ENCODE data around the gene TMEM150A.
"Not testable (repeated sequence)": the region's sequence is repeated elsewhere in the genome, so short reads cannot be mapped to it uniquely, and the experiment has no call there.

The TMEM150A gene

GRCh38 chr2:85611705-85612587 is 9.4 kb upstream of the TMEM150A start, which contains the start of gene C2orf68:
TSS of gene C2orf68 (minus strand) at chr2:85612066. CDS start at chr2:85611984, 82 bp downstream.
- peak; percentile 71 for DNase-seq (ENCODE audit: low read depth)

GRCh38 chr2:85611217-85611704 is 8.8 kb upstream of the TMEM150A start:
- no peak for DNase-seq (ENCODE audit: low read depth)

- DNase-seq (ENCODE audit: low read depth) = no peak
These were observed 5.0 kb upstream of the TMEM150A start for GRCh38 chr2:85607268-85608215.

GRCh38 chr2:85606116-85606455 is 3.6 kb upstream of the TMEM150A start:
- DNase-seq (ENCODE audit: low read depth) = no peak

GRCh38 chr2:85605406-85606115 is 3.1 kb upstream of the TMEM150A start:
- no peak for DNase-seq (ENCODE audit: low read depth)

- DNase-seq (ENCODE audit: low read depth) = no peak
These were observed 2.3 kb upstream of the TMEM150A start for GRCh38 chr2:85604568-85605339.

GRCh38 chr2:85604133-85604444 is 1.6 kb upstream of the TMEM150A start:
- DNase-seq (ENCODE audit: low read depth) = not testable (repeated sequence)

- DNase-seq (ENCODE audit: low read depth) = no peak
These were observed 575 bp downstream of the TMEM150A start for GRCh38 chr2:85601771-85602475.

GRCh38 chr2:85600951-85601770 is 1.3 kb downstream of the TMEM150A start:
- no peak for DNase-seq (ENCODE audit: low read depth)

- no peak for DNase-seq (ENCODE audit: low read depth)
These were observed 2.3 kb downstream of the TMEM150A start for GRCh38 chr2:85600235-85600575.

- no peak for DNase-seq (ENCODE audit: low read depth)
These were observed 2.8 kb downstream of the TMEM150A start for GRCh38 chr2:85599468-85600234.

GRCh38 chr2:85598594-85599340 is 3.7 kb downstream of the TMEM150A start:
- DNase-seq (ENCODE audit: low read depth) = no peak

- DNase-seq (ENCODE audit: low read depth) = no peak
These were observed 5.3 kb downstream of the TMEM150A start for GRCh38 chr2:85597241-85597640.

- DNase-seq (ENCODE audit: low read depth) = no peak
These were observed 5.9 kb downstream of the TMEM150A start for GRCh38 chr2:85596486-85597143.

GRCh38 chr2:85596026-85596333 is 6.5 kb downstream of the TMEM150A start:
- no peak for DNase-seq (ENCODE audit: low read depth)

GRCh38 chr2:85595301-85596025 is 7.0 kb downstream of the TMEM150A start, which contains the start of gene RNF181:
TSS of gene RNF181 (plus strand) at chr2:85595745. CDS start at chr2:85595764, 19 bp downstream.
- DNase-seq (ENCODE audit: low read depth) = peak; percentile 85

GRCh38 chr2:85594715-85595300 is 7.7 kb downstream of the TMEM150A start:
- DNase-seq (ENCODE audit: low read depth) = no peak

Data from stimulated activated CD8-positive, alpha-beta memory T cell treated with anti-CD3 and anti-CD28 coated beads, Interleukin-12 subunit alpha, Interleukin-12 subunit beta, amount 100 ng/mL, for 1 hour (primary cell).